Coronary artery (tissue), 2 donors: ENCODE results near the gene CDK2AP2.
"Not testable (repeated sequence)": the region's sequence is repeated elsewhere in the genome, so short reads cannot be mapped to it uniquely, and the experiment has no call there.

ENCODE experiments used
- DNase-seq: peaks from one replicate; pipeline ENCODE4 v3.0.0-alpha.2; 2017; ENCODE audit warnings: low spot score
- H3K27ac ChIP-seq, 2 donors: fragments of 200-600 bp; sonication (generic); one replicate each; pipeline ENCODE4 v1.5.1; 2016 to 2019
- H3K4me3 ChIP-seq: fragments of 200-600 bp; sonication (generic); 2 replicates; pipeline ENCODE4 v1.5.1; 2016; ENCODE audit warnings: mild to moderate bottlenecking, moderate library complexity
- CTCF ChIP-seq: fragments of 200-600 bp; sonication (generic); IDR thresholded peaks from one replicate; pipeline ENCODE4 v1.5.1; 2019; ENCODE audit warnings: antibody characterized with exemption

The CDK2AP2 gene

GRCh38 chr11:67492069-67492727, 15.8 kb downstream of the CDK2AP2 start:
- Histone ChIP-seq H3K27ac (no peak overlapping the region), H3K4me3 (no peak overlapping the region)
- TF ChIP-seq CTCF: no peak
- DNase-seq: no peak

GRCh38 chr11:67491276-67492068, 16.5 kb downstream of the CDK2AP2 start:
- Histone ChIP-seq H3K4me3 (no peak overlapping the region), H3K27ac (no peak overlapping the region)
- TF ChIP-seq CTCF: no peak
- no peak for DNase-seq

- no peak for DNase-seq
- no peak for TF ChIP-seq CTCF
- Histone ChIP-seq H3K4me3 (no peak overlapping the region), H3K27ac (no peak overlapping the region)
Measured at GRCh38 chr11:67490727-67491065, 17.3 kb downstream of the CDK2AP2 start.

- no peak overlapping the region for H3K27ac ChIP-seq
- no peak for DNase-seq
- no peak overlapping the region for H3K4me3 ChIP-seq
- no peak for TF ChIP-seq CTCF
Measured at GRCh38 chr11:67489885-67490726, 17.9 kb downstream of the CDK2AP2 start.

GRCh38 chr11:67489203-67489884, 18.6 kb downstream of the CDK2AP2 start:
- TF ChIP-seq CTCF: no peak

GRCh38 chr11:67486481-67487195, 21.3 kb downstream of the CDK2AP2 start:
- no peak for DNase-seq
- TF ChIP-seq CTCF: no peak
- Histone ChIP-seq H3K4me3 (no peak overlapping the region), H3K27ac (no peak overlapping the region)

More at GRCh38 chr11:67489203-67489884, 18.6 kb downstream of the CDK2AP2 start:
- DNase-seq: no peak
- Histone ChIP-seq H3K27ac (no peak overlapping the region), H3K4me3 (no peak overlapping the region)

GRCh38 chr11:67485873-67486361, 22.0 kb downstream of the CDK2AP2 start:
- H3K4me3 ChIP-seq, H3K27ac ChIP-seq, DNase-seq: not testable (repeated sequence)
